SK-N-MC (cell line): Measurements from ENCODE around the gene SERGEF.

ENCODE experiments used
- EZH2 ChIP-seq: fragments of 200-600 bp; sonication (generic); IDR thresholded peaks from one replicate; pipeline ENCODE4 v1.6.1; 2017; ENCODE audit warnings: antibody characterized with exemption
- POLR2AphosphoS5 ChIP-seq: IDR thresholded peaks from 2 replicates; pipeline ENCODE4 v1.6.1; 2012; ENCODE audit warnings: mild to moderate bottlenecking, low read depth, low read length, borderline replicate concordance

DNA sequence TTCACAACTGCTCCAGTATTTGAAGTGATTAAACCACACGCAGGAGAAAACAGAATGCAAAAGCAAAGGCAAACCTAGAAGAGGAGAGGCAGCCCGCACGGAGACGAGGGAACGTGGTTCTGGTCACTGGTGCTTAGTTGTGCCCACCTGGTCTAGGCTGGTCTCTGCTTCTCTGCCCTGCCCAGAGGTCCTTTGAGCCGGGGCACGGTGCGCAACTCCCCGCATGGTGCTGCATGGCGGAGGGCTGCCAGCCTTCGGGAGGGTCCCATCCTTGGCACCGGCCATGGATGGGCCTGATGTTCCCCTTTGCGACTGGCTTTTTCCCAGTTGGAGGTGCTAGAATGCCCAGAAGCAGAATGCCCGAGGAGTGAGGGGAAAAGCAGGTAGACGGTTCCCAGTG is 232.2 kb downstream of the SERGEF start:
- no peak for TF ChIP-seq POLR2AphosphoS5
- no peak for TF ChIP-seq EZH2
